Endothelial cell of umbilical vein (primary cell): Measurements from ENCODE around the gene H19. TPM values are rescaled to one million over a fixed set of nuclear protein-coding genes. Genes with fewer than 3 reads are reported as not detected.

ENCODE experiments used
- BruUV-seq: library from RNA; stranded (reverse); fragments of 400-500 nt; replicated peaks from 2 replicates; lab custom pipeline; 2021; lab: Mats Ljungman, UMichigan
- CTCF ChIA-PET: fragments of 300-600, 350-600 bp; sonication (Branson Sonifier 250); formaldehyde crosslinking; loops from one replicate; lab custom pipeline; 2021; ENCODE audit warnings: antibody characterized with exemption, inconsistent platforms; lab: Charles Lee
- POLR2A ChIA-PET: fragments of 300-600, 350-600 bp; sonication (Branson Sonifier 250); formaldehyde crosslinking; loops from one replicate; lab custom pipeline; 2021; ENCODE audit warnings: antibody characterized with exemption, inconsistent platforms; lab: Charles Lee
- DNase-seq: peaks from one replicate; pipeline ENCODE4 v3.0.0-alpha.2; 2011; ENCODE audit warnings: low read depth, low spot score
- FAIRE-seq: peaks from 2 replicates; lab custom pipeline; 2011; peaks lifted over from hg19 to GRCh38; lab: Jason Lieb, UNC
- H2AFZ ChIP-seq: 2 replicates; pipeline ENCODE4 v1.6.0; 2012; ENCODE audit warnings: low read depth, low read length, control low read depth, inconsistent platforms
- H3K27ac ChIP-seq: 2 replicates; pipeline ENCODE4 v1.5.1; 2011; ENCODE audit warnings: low read depth, mild to moderate bottlenecking, control low read depth, low read length, moderate library complexity; ENCODE audit not compliant: insufficient read depth
- H3K27me3 ChIP-seq, 2 experiments: 2 replicates each; pipeline versions ENCODE4 v1.6.0 to v1.6.1; 2011; ENCODE audit warnings: low read length in 2 of 2, mixed read lengths in 1 of 2; ENCODE audit not compliant: control insufficient read depth in 2 of 2, insufficient read depth in 2 of 2
- H3K36me3 ChIP-seq, 2 experiments: 2 replicates in 1 of 2; 3 replicates in 1 of 2; pipeline ENCODE4 v1.5.1; 2011; ENCODE audit warnings: low read length in 2 of 2, mild to moderate bottlenecking in 1 of 2, moderate library complexity in 1 of 2; ENCODE audit not compliant: control insufficient read depth in 2 of 2, insufficient read depth in 2 of 2; ENCODE audit errors: extremely low read depth in 1 of 2
- H3K4me1 ChIP-seq: 3 replicates; pipeline ENCODE4 v1.5.1; 2011; ENCODE audit warnings: mild to moderate bottlenecking, low read length; ENCODE audit not compliant: control insufficient read depth, insufficient read depth; ENCODE audit errors: extremely low read depth
- H3K4me2 ChIP-seq: 2 replicates; pipeline ENCODE4 v1.6.1; 2011; ENCODE audit warnings: low read length, control low read depth, mixed read lengths; ENCODE audit not compliant: insufficient read depth
- H3K4me3 ChIP-seq, 3 experiments: fragments of 200-600 bp in 1 of 3; sonication (generic), shearing (Covaris generic) in 1 of 3; replicated peaks in 1 of 3; 2 replicates each; pipeline ENCODE4 v1.5.1; 2011 to 2016; ENCODE audit warnings: control low read depth in 3 of 3, low read length in 3 of 3, mild to moderate bottlenecking in 2 of 3, inconsistent platforms in 1 of 3, low read depth in 1 of 3, moderate library complexity in 1 of 3; ENCODE audit not compliant: insufficient read depth in 1 of 3
- H3K79me2 ChIP-seq: 2 replicates; pipeline ENCODE4 v1.6.0; 2012; ENCODE audit warnings: low read length, inconsistent platforms; ENCODE audit not compliant: control insufficient read depth, insufficient read depth
- H3K9ac ChIP-seq: replicated peaks from 2 replicates; pipeline ENCODE3; 2011; ENCODE audit warnings: low read length, control low read depth; ENCODE audit not compliant: insufficient read depth; ENCODE audit errors: extremely low read depth
- H3K9me1 ChIP-seq: replicated peaks from 3 replicates; pipeline ENCODE4 v1.6.0; 2011; ENCODE audit warnings: mild to moderate bottlenecking, low read length; ENCODE audit not compliant: control insufficient read depth, insufficient read depth; ENCODE audit errors: extremely low read depth
- H3K9me3 ChIP-seq: replicated peaks from 2 replicates; pipeline ENCODE4 v1.5.1; 2012; ENCODE audit warnings: low read length, inconsistent platforms; ENCODE audit not compliant: control insufficient read depth, insufficient read depth
- H4K20me1 ChIP-seq: replicated peaks from 2 replicates; pipeline ENCODE3; 2011; ENCODE audit warnings: mild to moderate bottlenecking, low read length; ENCODE audit not compliant: control insufficient read depth, insufficient read depth; ENCODE audit errors: extremely low read depth
- CTCF ChIP-seq, 2 donors: IDR thresholded peaks; 1 replicate in 1 of 2; 2 replicates in 1 of 2; pipeline ENCODE4 v1.5.1; 2011; ENCODE audit warnings: low read length in 2 of 2, mild to moderate bottlenecking in 2 of 2, moderate library complexity in 2 of 2, control low read depth in 1 of 2, inconsistent platforms in 1 of 2, low read depth in 1 of 2; ENCODE audit not compliant: insufficient read depth in 1 of 2; ENCODE audit errors: extremely low read depth in 1 of 2
- EZH2 ChIP-seq: IDR thresholded peaks from 2 replicates; pipeline ENCODE4 v1.6.1; 2012; ENCODE audit warnings: borderline replicate concordance, low read depth, mild to moderate bottlenecking, moderate library complexity, low read length, inconsistent platforms; ENCODE audit not compliant: severe bottlenecking
- FOS ChIP-seq: IDR thresholded peaks from 2 replicates; pipeline ENCODE4 v1.6.1; 2011; ENCODE audit warnings: mild to moderate bottlenecking, low read length, moderate library complexity, borderline replicate concordance; ENCODE audit not compliant: insufficient read depth
- GATA2 ChIP-seq: IDR thresholded peaks from 2 replicates; pipeline ENCODE4 v1.7.0; 2011; ENCODE audit warnings: low read depth, mild to moderate bottlenecking, moderate library complexity, mixed read lengths, low read length; ENCODE audit not compliant: insufficient read length, insufficient read depth
- JUN ChIP-seq: IDR thresholded peaks from 2 replicates; pipeline ENCODE4 v1.6.1; 2011; ENCODE audit warnings: borderline replicate concordance, low read depth; ENCODE audit not compliant: insufficient read length, insufficient read depth
- MAX ChIP-seq: IDR thresholded peaks from 2 replicates; pipeline ENCODE4 v1.6.1; 2011; ENCODE audit not compliant: insufficient read depth, insufficient read length
- MYC ChIP-seq: IDR thresholded peaks from one replicate; pipeline ENCODE4 v1.6.1; 2011; ENCODE audit warnings: mild to moderate bottlenecking, low read depth, low read length
- POLR2A ChIP-seq: IDR thresholded peaks from 2 replicates; pipeline ENCODE4 v1.6.1; 2012; ENCODE audit warnings: low read depth, mild to moderate bottlenecking, control low read depth, low read length
- POLR2AphosphoS5 ChIP-seq: IDR thresholded peaks from 2 replicates; pipeline ENCODE4 v1.6.1; 2012; ENCODE audit warnings: low read depth, mild to moderate bottlenecking, control low read depth, low read length, moderate library complexity; ENCODE audit not compliant: insufficient read depth
- dilution Hi-C: fragments of 300-500 bp; cut with MboI; formaldehyde crosslinking; loops from one replicate; pipeline ENCODE4 v1.15.0; 2019; ENCODE audit warnings: low sequenced_read_pairs; ENCODE audit not compliant: extremely low pct_ligation_motif_present
- intact Hi-C: fragments of 100-400 bp; cut with micrococcal nuclease; formaldehyde crosslinking; loops from one replicate; pipeline ENCODE4 v1.10.0; 2022
- polyA plus RNA-seq, 4 experiments: library from polyadenylated mRNA; depleted of rRNA in 3 of 4; stranded (reverse) in 3 of 4; unstranded in 1 of 4; fragments of >200 nt; gene quantifications; 2 replicates each; pipeline versions ENCODE4 v1.2.1 to v1.2.3, GENCODE V29; 2011 to 2012; ENCODE audit warnings: missing spikeins in 1 of 4
- total RNA-seq: library from RNA; stranded (reverse); gene quantifications from 2 replicates; pipeline ENCODE4 v1.2.3, GENCODE V29; 2021

Gene H19
- total and polyA plus RNA-seq, 2 donors (not counting 3 experiments of a cell fraction or from before 2014, with no cell fraction given): 0.21 to 3.2 TPM

- TF ChIP-seq POLR2AphosphoS5: no peak
- no peak for TF ChIP-seq MAX
- TF ChIP-seq EZH2: no peak
- no peak for TF ChIP-seq FOS
- TF ChIP-seq CTCF (IDR thresholded peaks at IDR 0.05; ENCODE audit: extremely low read depth in 1 of 2, insufficient read depth in 1 of 2, low read depth in 1 of 2, low read length in 2 of 2): no peak
- no peak for TF ChIP-seq POLR2A
- no peak for TF ChIP-seq JUN
- no peak for TF ChIP-seq GATA2
- TF ChIP-seq MYC: no peak
- intact Hi-C loops (no loop called here), dilution Hi-C loops (no loop called here)
- Histone ChIP-seq H3K4me2 (no peak overlapping the region), H3K9me1 (no peaks in the 10 kb centered on the region), H3K9me3 (no peaks in the 10 kb centered on the region), H3K27me3 (no peaks in the 10 kb centered on the region), H3K27ac (no peak overlapping the region), H3K4me1 (no peaks in the 10 kb centered on the region), H4K20me1 (no peaks in the 10 kb centered on the region), H2AFZ (no peak overlapping the region), H3K9ac (no peak overlapping the region), H3K36me3 (no peaks in the 10 kb centered on the region), H3K79me2 (no peaks in the 10 kb centered on the region), H3K4me3 (no peak overlapping the region)
- DNase-seq (no peak), FAIRE-seq (no peak)
- ChIA-PET POLR2A (no interaction called here), CTCF (interaction anchor here (1.3 to 4.0 kb wide), 3 partner anchors 16 to 186 kb away, joined by 3 to 23 read pairs (median 7); no protein-coding TSS in a partner anchor)
- BruUV-seq: no TSS peak
Observed at GRCh38 chr11:1964955-1965354, 32.7 kb downstream of the H19 start.
